Keratinocyte (primary cell): ENCODE results near the gene LIPT2. TPM values are rescaled to one million over a fixed set of nuclear protein-coding genes. Genes with fewer than 3 reads are reported as not detected.

Experiments used
- DNase-seq: peaks from one replicate; pipeline ENCODE4 v3.0.0-alpha.2; 2011; ENCODE audit warnings: low read depth, missing footprints, low spot score
- FAIRE-seq: peaks from 2 replicates; lab custom pipeline; 2011; peaks lifted over from hg19 to GRCh38; lab: Jason Lieb, UNC
- H2AFZ ChIP-seq: 2 replicates; pipeline ENCODE4 v1.6.0; 2012; ENCODE audit warnings: low read length, control low read depth, inconsistent platforms; ENCODE audit not compliant: control insufficient read depth
- H3K27ac ChIP-seq: 2 replicates; pipeline ENCODE4 v1.5.1; 2011; ENCODE audit warnings: low read length; ENCODE audit not compliant: control insufficient read depth, insufficient read depth
- H3K27me3 ChIP-seq: 3 replicates; pipeline ENCODE4 v1.6.0; 2011; ENCODE audit warnings: low read length; ENCODE audit not compliant: control insufficient read depth, insufficient read depth; ENCODE audit errors: extremely low read depth
- H3K36me3 ChIP-seq, 2 experiments: 2 replicates in 1 of 2; 3 replicates in 1 of 2; pipeline ENCODE4 v1.5.1; 2011; ENCODE audit warnings: low read length in 2 of 2, mild to moderate bottlenecking in 1 of 2; ENCODE audit not compliant: control insufficient read depth in 2 of 2, insufficient read depth in 2 of 2; ENCODE audit errors: extremely low read depth in 1 of 2
- H3K4me1 ChIP-seq: 3 replicates; pipeline ENCODE4 v1.5.1; 2011; ENCODE audit warnings: low read length; ENCODE audit not compliant: control insufficient read depth, insufficient read depth; ENCODE audit errors: extremely low read depth
- H3K4me2 ChIP-seq: 3 replicates; pipeline ENCODE4 v1.6.0; 2011; ENCODE audit warnings: low read depth, low read length; ENCODE audit not compliant: control insufficient read depth, insufficient read depth; ENCODE audit errors: extremely low read depth
- H3K4me3 ChIP-seq, 3 experiments: fragments of 200-600 bp in 1 of 3; sonication (generic) in 1 of 3; 2 replicates in 2 of 3; 3 replicates in 1 of 3; pipeline ENCODE4 v1.5.1; 2011 to 2016; ENCODE audit warnings: low read length in 3 of 3, mild to moderate bottlenecking in 3 of 3, control low read depth in 2 of 3, inconsistent platforms in 1 of 3, low read depth in 1 of 3, mixed read lengths in 1 of 3, mixed run types in 1 of 3, moderate library complexity in 1 of 3; ENCODE audit not compliant: control insufficient read depth in 2 of 3, insufficient read depth in 2 of 3; ENCODE audit errors: extremely low read depth in 1 of 3
- H3K79me2 ChIP-seq: 2 replicates; pipeline ENCODE4 v1.6.0; 2012; ENCODE audit warnings: low read length; ENCODE audit not compliant: control insufficient read depth, insufficient read depth
- H3K9ac ChIP-seq: 3 replicates; pipeline ENCODE4 v1.6.0; 2011; ENCODE audit warnings: low read length; ENCODE audit not compliant: control insufficient read depth, insufficient read depth; ENCODE audit errors: extremely low read depth
- H3K9me1 ChIP-seq: 3 replicates; pipeline ENCODE4 v1.6.0; 2011; ENCODE audit warnings: low read length; ENCODE audit not compliant: control insufficient read depth, insufficient read depth; ENCODE audit errors: extremely low read depth
- H3K9me3 ChIP-seq: 2 replicates; pipeline ENCODE4 v1.5.1; 2012; ENCODE audit warnings: low read depth, low read length; ENCODE audit not compliant: control insufficient read depth
- H4K20me1 ChIP-seq: 3 replicates; pipeline ENCODE4 v1.6.0; 2011; ENCODE audit warnings: low read length; ENCODE audit not compliant: control insufficient read depth, insufficient read depth; ENCODE audit errors: extremely low read depth
- EZH2 ChIP-seq: IDR thresholded peaks from one replicate; pipeline ENCODE4 v1.6.1; 2012; ENCODE audit warnings: inconsistent platforms, mild to moderate bottlenecking, low read length, moderate library complexity
- dilution Hi-C: fragments of 300-500 bp; cut with MboI; formaldehyde crosslinking; loops from one replicate; pipeline ENCODE4 v1.7.0; 2020; ENCODE audit warnings: low sequenced_read_pairs; ENCODE audit not compliant: extremely low pct_ligation_motif_present
- polyA plus RNA-seq, 5 experiments: library from polyadenylated mRNA; depleted of rRNA in 3 of 5; stranded (reverse) in 3 of 5; stranded (forward) in 1 of 5; unstranded in 1 of 5; fragments of >200 nt; gene quantifications; 1 replicate in 1 of 5; 2 replicates in 3 of 5; 3 replicates in 1 of 5; pipeline versions ENCODE4 v1.2.1 to v1.2.3, GENCODE V29; 2011 to 2012; ENCODE audit warnings: missing spikeins in 2 of 5, low read depth in 1 of 5, low replicate concordance in 1 of 5
- TF ChIP-seq, protein P1 (sequence below), 3 experiments: IDR thresholded peaks in 1 of 3; conservative IDR thresholded peaks in 1 of 3; optimal IDR thresholded peaks in 1 of 3; 2 replicates in 2 of 3; 3 replicates in 1 of 3; pipeline versions ENCODE3 to v1.5.1; 2011; ENCODE audit warnings: low read length in 3 of 3, mild to moderate bottlenecking in 3 of 3, moderate library complexity in 2 of 3, control low read depth in 1 of 3, inconsistent platforms in 1 of 3; ENCODE audit not compliant: insufficient read depth in 2 of 3; ENCODE audit errors: extremely low read depth in 1 of 3

LIPT2 gene
- polyA plus RNA-seq, 1 donor (not counting 4 experiments of a cell fraction or from before 2014, with no cell fraction given): 2.3 TPM

DNA sequence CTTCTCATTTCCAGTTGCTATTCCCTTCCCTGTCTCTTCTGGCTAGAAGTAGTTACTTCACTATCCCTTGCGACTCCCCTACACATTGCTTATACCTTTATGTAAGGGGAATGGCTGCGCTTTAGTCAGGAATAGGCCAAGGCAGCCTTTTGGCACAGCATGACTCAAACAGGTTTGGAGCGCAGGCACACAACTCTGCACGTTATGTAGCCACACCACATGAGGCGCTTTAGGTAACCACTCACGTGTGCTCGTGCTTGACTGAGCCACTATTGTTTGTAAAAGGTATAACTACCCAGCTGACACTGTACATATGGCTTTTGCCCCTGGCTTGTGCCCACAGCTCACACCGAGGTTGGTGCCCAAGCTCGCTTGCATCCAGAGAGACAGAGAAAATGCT is 46.7 kb upstream of the LIPT2 start:
- no peak overlapping the region for H3K4me3 ChIP-seq
- H4K20me1 ChIP-seq: no peaks in the 10 kb centered on the region
- no peaks in the 10 kb centered on the region for H3K4me1 ChIP-seq
- no peaks in the 10 kb centered on the region for H3K79me2 ChIP-seq
- H2AFZ ChIP-seq: no peak overlapping the region
- FAIRE-seq (no peak), DNase-seq (no peak)
- H3K9me1 ChIP-seq: no peaks in the 10 kb centered on the region
- dilution Hi-C loops: no loop called here
- H3K9ac ChIP-seq: no peak overlapping the region
- TF ChIP-seq, protein P1, sequence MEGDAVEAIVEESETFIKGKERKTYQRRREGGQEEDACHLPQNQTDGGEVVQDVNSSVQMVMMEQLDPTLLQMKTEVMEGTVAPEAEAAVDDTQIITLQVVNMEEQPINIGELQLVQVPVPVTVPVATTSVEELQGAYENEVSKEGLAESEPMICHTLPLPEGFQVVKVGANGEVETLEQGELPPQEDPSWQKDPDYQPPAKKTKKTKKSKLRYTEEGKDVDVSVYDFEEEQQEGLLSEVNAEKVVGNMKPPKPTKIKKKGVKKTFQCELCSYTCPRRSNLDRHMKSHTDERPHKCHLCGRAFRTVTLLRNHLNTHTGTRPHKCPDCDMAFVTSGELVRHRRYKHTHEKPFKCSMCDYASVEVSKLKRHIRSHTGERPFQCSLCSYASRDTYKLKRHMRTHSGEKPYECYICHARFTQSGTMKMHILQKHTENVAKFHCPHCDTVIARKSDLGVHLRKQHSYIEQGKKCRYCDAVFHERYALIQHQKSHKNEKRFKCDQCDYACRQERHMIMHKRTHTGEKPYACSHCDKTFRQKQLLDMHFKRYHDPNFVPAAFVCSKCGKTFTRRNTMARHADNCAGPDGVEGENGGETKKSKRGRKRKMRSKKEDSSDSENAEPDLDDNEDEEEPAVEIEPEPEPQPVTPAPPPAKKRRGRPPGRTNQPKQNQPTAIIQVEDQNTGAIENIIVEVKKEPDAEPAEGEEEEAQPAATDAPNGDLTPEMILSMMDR (optimal IDR thresholded peaks at IDR 0.05 in 1 of 3, IDR thresholded peaks at IDR 0.05 in 1 of 3, conservative IDR thresholded peaks at IDR 0.05 in 1 of 3; ENCODE audit: extremely low read depth in 1 of 3, insufficient read depth in 2 of 3, low read length in 3 of 3): no peak
- no peak for TF ChIP-seq EZH2
- H3K27ac ChIP-seq: no peak overlapping the region
- peaks cover 15% of the 10 kb centered on the region for H3K27me3 ChIP-seq
- no peak overlapping the region for H3K4me2 ChIP-seq
- peaks cover 2% of the 10 kb centered on the region for H3K9me3 ChIP-seq
- H3K36me3 ChIP-seq: no peaks in the 10 kb centered on the region

GRCh38 chr11:74538680-74539079 is 45.2 kb upstream of the LIPT2 start:
- no peaks in the 10 kb centered on the region for H3K36me3 ChIP-seq
- no peak overlapping the region for H3K4me2 ChIP-seq
- FAIRE-seq: peak; percentile 43
- no peak overlapping the region for H3K27ac ChIP-seq
- no peak for TF ChIP-seq EZH2
- TF ChIP-seq, protein P1 (optimal IDR thresholded peaks at IDR 0.05 in 1 of 3, IDR thresholded peaks at IDR 0.05 in 1 of 3, conservative IDR thresholded peaks at IDR 0.05 in 1 of 3; ENCODE audit: extremely low read depth in 1 of 3, insufficient read depth in 2 of 3, low read length in 3 of 3): no peak
- no peak overlapping the region for H2AFZ ChIP-seq
- dilution Hi-C loops: no loop called here
- no peaks in the 10 kb centered on the region for H3K4me1 ChIP-seq
- no peaks in the 10 kb centered on the region for H3K9me1 ChIP-seq
- H3K9me3 ChIP-seq: no peaks in the 10 kb centered on the region
- no peak overlapping the region for H3K9ac ChIP-seq
- DNase-seq: no peak
- H3K4me3 ChIP-seq: no peak overlapping the region
- no peaks in the 10 kb centered on the region for H3K79me2 ChIP-seq
- H4K20me1 ChIP-seq: no peaks in the 10 kb centered on the region
- peaks cover 13% of the 10 kb centered on the region for H3K27me3 ChIP-seq
